IPS-15b (cell line): ENCODE data around the gene FBLN2.
"Not testable (repeated sequence)": the region's sequence is repeated elsewhere in the genome, so short reads cannot be mapped to it uniquely, and the experiment has no call there.

ENCODE experiments used
- H3K27me3 ChIP-seq: one replicate; pipeline ENCODE4 v1.6.1; 2013; ENCODE audit warnings: low read length; ENCODE audit not compliant: control insufficient read depth, insufficient read depth
- H3K36me3 ChIP-seq: one replicate; pipeline ENCODE4 v1.6.1; 2013; ENCODE audit warnings: low read length; ENCODE audit not compliant: control insufficient read depth, insufficient read depth
- H3K4me1 ChIP-seq: one replicate; pipeline ENCODE4 v1.6.1; 2013; ENCODE audit warnings: mild to moderate bottlenecking, low read length; ENCODE audit not compliant: control insufficient read depth, insufficient read depth
- H3K4me3 ChIP-seq: one replicate; pipeline ENCODE4 v1.5.1; 2013; ENCODE audit warnings: low read depth, low read length
- H3K9ac ChIP-seq: one replicate; pipeline ENCODE4 v1.6.1; 2013; ENCODE audit warnings: low read depth, mild to moderate bottlenecking, low read length
- H3K9me3 ChIP-seq: one replicate; pipeline ENCODE4 v1.6.1; 2013; ENCODE audit warnings: mild to moderate bottlenecking, low read length; ENCODE audit not compliant: control insufficient read depth, insufficient read depth

The FBLN2 gene

GRCh38 chr3:13556917-13557316 is 8.0 kb downstream of the FBLN2 start:
- H3K9me3 ChIP-seq, result no peaks in the 10 kb centered on the region
- no peaks in the 10 kb centered on the region for H3K4me1 ChIP-seq
- H3K9ac ChIP-seq, result no peak overlapping the region
- H3K36me3 ChIP-seq, result no peaks in the 10 kb centered on the region
- H3K27me3 ChIP-seq, result no peaks in the 10 kb centered on the region
- no peak overlapping the region for H3K4me3 ChIP-seq

- Histone ChIP-seq H3K9me3 (no peaks in the 10 kb centered on the region), H3K4me1 (no peaks in the 10 kb centered on the region)
These were observed 8.5 kb downstream of the FBLN2 start for GRCh38 chr3:13557417-13557816.

GRCh38 chr3:13557926-13558325 is 9.0 kb downstream of the FBLN2 start:
- no peaks in the 10 kb centered on the region for H3K27me3 ChIP-seq
- no peaks in the 10 kb centered on the region for H3K4me1 ChIP-seq
- H3K9ac ChIP-seq, result no peak overlapping the region
- H3K9me3 ChIP-seq, result no peaks in the 10 kb centered on the region
- H3K36me3 ChIP-seq, result no peaks in the 10 kb centered on the region
- no peak overlapping the region for H3K4me3 ChIP-seq

More at GRCh38 chr3:13557417-13557816, 8.5 kb downstream of the FBLN2 start:
- H3K4me3 ChIP-seq, result no peak overlapping the region
- no peaks in the 10 kb centered on the region for H3K27me3 ChIP-seq
- H3K36me3 ChIP-seq, result no peaks in the 10 kb centered on the region
- no peak overlapping the region for H3K9ac ChIP-seq

- Histone ChIP-seq H3K9me3 (no peaks in the 10 kb centered on the region), H3K27me3 (no peaks in the 10 kb centered on the region), H3K4me1 (no peaks in the 10 kb centered on the region)
These were observed 9.7 kb downstream of the FBLN2 start for GRCh38 chr3:13558651-13559050.

GRCh38 chr3:13559764-13560525 is 11.0 kb downstream of the FBLN2 start:
- no peaks in the 10 kb centered on the region for H3K36me3 ChIP-seq
- H3K9me3 ChIP-seq, result no peaks in the 10 kb centered on the region
- H3K27me3 ChIP-seq, result no peaks in the 10 kb centered on the region
- no peaks in the 10 kb centered on the region for H3K4me1 ChIP-seq
- H3K9ac ChIP-seq, result no peak overlapping the region
- H3K4me3 ChIP-seq, result no peak overlapping the region

More at GRCh38 chr3:13558651-13559050, 9.7 kb downstream of the FBLN2 start:
- Histone ChIP-seq H3K4me3 (no peak overlapping the region), H3K36me3 (no peaks in the 10 kb centered on the region), H3K9ac (no peak overlapping the region)

- Histone ChIP-seq H3K4me1 (no peaks in the 10 kb centered on the region), H3K4me3 (no peak overlapping the region), H3K9me3 (no peaks in the 10 kb centered on the region), H3K36me3 (no peaks in the 10 kb centered on the region), H3K9ac (no peak overlapping the region), H3K27me3 (no peaks in the 10 kb centered on the region)
These were observed 12.5 kb downstream of the FBLN2 start for GRCh38 chr3:13561376-13561775.

- H3K4me1 ChIP-seq, result no peaks in the 10 kb centered on the region
- no peak overlapping the region for H3K9ac ChIP-seq
- no peaks in the 10 kb centered on the region for H3K36me3 ChIP-seq
- no peaks in the 10 kb centered on the region for H3K9me3 ChIP-seq
- H3K27me3 ChIP-seq, result no peaks in the 10 kb centered on the region
- no peak overlapping the region for H3K4me3 ChIP-seq
These were observed 13.0 kb downstream of the FBLN2 start for GRCh38 chr3:13561967-13562366.

GRCh38 chr3:13562421-13562820 is 13.5 kb downstream of the FBLN2 start:
- H3K9ac ChIP-seq, H3K9me3 ChIP-seq, H3K36me3 ChIP-seq, H3K4me3 ChIP-seq, H3K27me3 ChIP-seq, H3K4me1 ChIP-seq: not testable (repeated sequence)

- Histone ChIP-seq H3K36me3 (no peaks in the 10 kb centered on the region), H3K27me3 (no peaks in the 10 kb centered on the region), H3K9ac (no peak overlapping the region), H3K9me3 (no peaks in the 10 kb centered on the region), H3K4me3 (no peak overlapping the region), H3K4me1 (no peaks in the 10 kb centered on the region)
These were observed 14.4 kb downstream of the FBLN2 start for GRCh38 chr3:13563321-13563720.

- H3K9me3 ChIP-seq, result no peaks in the 10 kb centered on the region
- no peaks in the 10 kb centered on the region for H3K36me3 ChIP-seq
- H3K27me3 ChIP-seq, result no peaks in the 10 kb centered on the region
- H3K9ac ChIP-seq, result no peak overlapping the region
- no peaks in the 10 kb centered on the region for H3K4me1 ChIP-seq
- no peak overlapping the region for H3K4me3 ChIP-seq
These were observed 15.0 kb downstream of the FBLN2 start for GRCh38 chr3:13563911-13564310.

GRCh38 chr3:13564751-13565560 is 16.0 kb downstream of the FBLN2 start:
- H3K27me3 ChIP-seq, result no peaks in the 10 kb centered on the region

More at GRCh38 chr3:13564751-13565560, 16.0 kb downstream of the FBLN2 start:
- Histone ChIP-seq H3K4me3 (no peak overlapping the region), H3K9me3 (no peaks in the 10 kb centered on the region), H3K36me3 (no peaks in the 10 kb centered on the region), H3K4me1 (no peaks in the 10 kb centered on the region), H3K9ac (no peak overlapping the region)
